Heart left ventricle (tissue), 13 donors: ENCODE results near the gene FERMT3.

Source experiments
- POLR2A ChIP-seq, 2 donors: fragments of 450-650 bp; IDR thresholded peaks; one replicate each; pipeline ENCODE4 v1.6.1; 2017; ENCODE audit warnings: antibody characterized with exemption in 2 of 2, mild to moderate bottlenecking in 2 of 2, moderate library complexity in 2 of 2
- TF ChIP-seq, protein P1 (sequence below), 12 donors: fragments of 200-600 bp; sonication (generic) in 4 of 12; IDR thresholded peaks; one replicate each; pipeline versions ENCODE4 v1.5.0 to v1.8.0; 2018 to 2022; ENCODE audit warnings: antibody characterized with exemption in 12 of 12, mild to moderate bottlenecking in 5 of 12
- donor health status: ischemic (EF 13 %, LVEDD 7.1; RV severe dilation, severe dysfunction).
- donor health status: DM: no; HTN: yes; CAD: no.
- donor health status: DM: no; HTN: no; CAD: no.
- donor health status: ischemic (EF 25% LVEDD 6.9; RV normal size, moderate dysfunction).
- donor health status: ischemic (EF 25% LVEDD 5.7; RV mildly dilated, moderate dysfunction).
- donor health status: ischemic (EF 35%, LVEDD 5.7; RV mildly dilated, moderate dysfunction).
- donor health status: nonischemic (EF 11% LVEDD 7.7; RV severe dilation, severe dysfunction).
- donor health status: DM: yes; HTN: yes; CAD: no.
- donor health status: PGD.
- donor health status: ischemic (EF 29% LVEDD 5.4; RV normal size, mild dysfunction).
- donor health status: nonischemic (EF 23%, LVEDD 6.1; RV moderate dilation, normal function).

DNA sequence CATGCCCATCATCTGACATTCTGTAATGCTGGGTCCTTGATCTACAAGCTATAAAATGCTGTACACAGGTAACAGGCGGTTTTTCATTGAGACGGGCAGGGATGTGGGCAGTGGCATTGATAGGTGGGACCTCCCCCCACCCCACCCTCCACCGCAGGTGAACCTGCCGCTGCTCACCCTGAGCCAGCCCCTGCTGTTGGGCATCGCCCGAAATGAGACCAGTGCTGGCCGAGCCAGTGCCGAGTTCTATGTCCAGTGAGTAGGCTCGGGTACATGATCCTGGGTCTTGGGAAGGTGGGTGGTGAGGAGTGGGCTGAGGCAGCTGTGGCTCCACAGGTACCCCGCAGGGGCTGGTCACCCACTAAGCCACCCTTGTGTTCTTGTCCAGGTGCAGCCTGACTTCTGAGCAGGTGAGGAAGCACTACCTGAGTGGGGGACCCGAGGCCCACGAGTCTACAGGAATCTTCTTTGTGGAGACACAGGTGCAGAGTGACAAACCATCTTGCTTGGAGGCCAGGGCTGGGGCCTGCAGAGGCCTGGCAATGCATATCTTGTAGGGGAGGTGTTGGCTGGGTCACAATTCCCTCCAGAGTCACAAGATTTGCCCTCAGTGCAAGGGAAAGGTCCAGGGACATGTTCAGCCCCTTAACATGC lies 22.7 kb downstream of the FERMT3 start:
- TF ChIP-seq, protein P1, sequence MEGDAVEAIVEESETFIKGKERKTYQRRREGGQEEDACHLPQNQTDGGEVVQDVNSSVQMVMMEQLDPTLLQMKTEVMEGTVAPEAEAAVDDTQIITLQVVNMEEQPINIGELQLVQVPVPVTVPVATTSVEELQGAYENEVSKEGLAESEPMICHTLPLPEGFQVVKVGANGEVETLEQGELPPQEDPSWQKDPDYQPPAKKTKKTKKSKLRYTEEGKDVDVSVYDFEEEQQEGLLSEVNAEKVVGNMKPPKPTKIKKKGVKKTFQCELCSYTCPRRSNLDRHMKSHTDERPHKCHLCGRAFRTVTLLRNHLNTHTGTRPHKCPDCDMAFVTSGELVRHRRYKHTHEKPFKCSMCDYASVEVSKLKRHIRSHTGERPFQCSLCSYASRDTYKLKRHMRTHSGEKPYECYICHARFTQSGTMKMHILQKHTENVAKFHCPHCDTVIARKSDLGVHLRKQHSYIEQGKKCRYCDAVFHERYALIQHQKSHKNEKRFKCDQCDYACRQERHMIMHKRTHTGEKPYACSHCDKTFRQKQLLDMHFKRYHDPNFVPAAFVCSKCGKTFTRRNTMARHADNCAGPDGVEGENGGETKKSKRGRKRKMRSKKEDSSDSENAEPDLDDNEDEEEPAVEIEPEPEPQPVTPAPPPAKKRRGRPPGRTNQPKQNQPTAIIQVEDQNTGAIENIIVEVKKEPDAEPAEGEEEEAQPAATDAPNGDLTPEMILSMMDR (IDR thresholded peaks at IDR 0.05), result no peak
- no peak for TF ChIP-seq POLR2A (IDR thresholded peaks at IDR 0.05)
